HG03139 (cell line): ENCODE measurements around the gene KCNS3.

Experiments
- ATAC-seq: cut with Tn5 transposase; IDR thresholded peaks from one replicate; pipeline ENCODE4 v1.9.1; 2021; ENCODE audit not compliant: unreplicated experiment

Gene KCNS3

GRCh38 chr2:17876590-17876989 lies 1.9 kb upstream of the KCNS3 start:
- ATAC-seq = no peak

- ATAC-seq = peak; percentile 26
Observed at GRCh38 chr2:17877811-17878280, 621 bp upstream of the KCNS3 start.

- no peak for ATAC-seq
Observed at GRCh38 chr2:17879137-17879912, 858 bp downstream of the KCNS3 start.

- ATAC-seq = no peak
Observed at GRCh38 chr2:17879913-17880274, 1.4 kb downstream of the KCNS3 start.

- no peak for ATAC-seq
Observed at GRCh38 chr2:17892770-17893534, 14.5 kb downstream of the KCNS3 start.

- ATAC-seq = no peak
Observed at GRCh38 chr2:17894005-17894404, 15.5 kb downstream of the KCNS3 start.

- ATAC-seq = no peak
Observed at GRCh38 chr2:17894556-17894955, 16.1 kb downstream of the KCNS3 start.

- ATAC-seq = no peak
Observed at GRCh38 chr2:17899871-17900270, 21.4 kb downstream of the KCNS3 start.

GRCh38 chr2:17901246-17901645 lies 22.8 kb downstream of the KCNS3 start:
- no peak for ATAC-seq

GRCh38 chr2:17910980-17911379 lies 32.5 kb downstream of the KCNS3 start:
- ATAC-seq = no peak

- ATAC-seq = peak; percentile 7
Observed at GRCh38 chr2:17911491-17912260, 33.2 kb downstream of the KCNS3 start.

- ATAC-seq = peak; percentile 100
Observed at GRCh38 chr2:17912266-17912691, 33.8 kb downstream of the KCNS3 start.

GRCh38 chr2:17915099-17915498 lies 36.6 kb downstream of the KCNS3 start:
- ATAC-seq = no peak

- no peak for ATAC-seq
Observed at GRCh38 chr2:17915811-17916518, 37.5 kb downstream of the KCNS3 start.

- ATAC-seq = no peak
Observed at GRCh38 chr2:17916584-17916983, 38.1 kb downstream of the KCNS3 start.

- ATAC-seq = no peak
Observed at GRCh38 chr2:17918789-17919188, 40.3 kb downstream of the KCNS3 start.

GRCh38 chr2:17930773-17931172 lies 52.3 kb downstream of the KCNS3 start:
- no peak for ATAC-seq

GRCh38 chr2:17933256-17933655 lies 54.8 kb downstream of the KCNS3 start:
- no peak for ATAC-seq

GRCh38 chr2:17934721-17935120 lies 56.3 kb downstream of the KCNS3 start:
- ATAC-seq = no peak

- no peak for ATAC-seq
Observed at GRCh38 chr2:17935242-17935885, 56.9 kb downstream of the KCNS3 start.
